HG03060 (cell line): Measurements from ENCODE around the gene LDB2.

Source experiments
- ATAC-seq: cut with Tn5 transposase; IDR thresholded peaks from one replicate; pipeline ENCODE4 v1.9.1; 2021; ENCODE audit warnings: low read depth, moderate number of reproducible peaks; ENCODE audit not compliant: unreplicated experiment

LDB2 gene

DNA sequence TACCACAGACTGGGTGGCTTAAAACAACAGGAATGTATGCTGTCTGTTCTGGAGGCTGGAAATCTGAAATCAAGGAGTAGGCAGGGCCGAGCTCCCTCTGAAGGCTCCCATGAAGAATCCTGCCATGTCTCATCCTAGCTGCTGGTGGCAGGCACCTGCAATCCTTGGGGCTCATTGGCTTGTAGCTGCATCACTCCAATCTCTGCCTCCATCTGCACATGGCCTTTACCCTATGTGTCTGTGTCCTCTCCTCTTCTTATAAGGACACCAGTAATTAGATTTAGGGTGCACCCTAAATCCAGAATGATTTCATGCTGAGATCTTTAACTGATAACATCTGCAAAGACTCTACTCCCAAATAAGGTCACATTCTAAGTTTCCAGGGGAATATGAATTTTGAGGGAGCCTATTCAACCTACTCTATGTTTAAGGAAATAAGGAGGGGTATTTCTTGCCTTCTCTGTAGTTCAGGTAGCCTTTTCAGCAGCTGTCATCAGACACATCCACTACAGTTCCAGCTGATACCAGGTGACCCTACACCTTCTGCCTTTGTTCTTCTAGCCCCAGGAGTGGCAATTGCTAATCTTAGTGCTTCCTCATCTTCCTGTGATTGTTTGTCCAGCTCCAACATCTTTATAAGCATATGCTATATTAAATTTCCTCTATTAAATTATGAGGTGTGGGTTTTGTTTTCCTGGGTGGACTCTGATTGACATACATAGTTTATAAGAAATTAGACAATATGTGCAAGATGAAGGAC is 377.1 kb downstream of the LDB2 start:
- no peak for ATAC-seq

DNA sequence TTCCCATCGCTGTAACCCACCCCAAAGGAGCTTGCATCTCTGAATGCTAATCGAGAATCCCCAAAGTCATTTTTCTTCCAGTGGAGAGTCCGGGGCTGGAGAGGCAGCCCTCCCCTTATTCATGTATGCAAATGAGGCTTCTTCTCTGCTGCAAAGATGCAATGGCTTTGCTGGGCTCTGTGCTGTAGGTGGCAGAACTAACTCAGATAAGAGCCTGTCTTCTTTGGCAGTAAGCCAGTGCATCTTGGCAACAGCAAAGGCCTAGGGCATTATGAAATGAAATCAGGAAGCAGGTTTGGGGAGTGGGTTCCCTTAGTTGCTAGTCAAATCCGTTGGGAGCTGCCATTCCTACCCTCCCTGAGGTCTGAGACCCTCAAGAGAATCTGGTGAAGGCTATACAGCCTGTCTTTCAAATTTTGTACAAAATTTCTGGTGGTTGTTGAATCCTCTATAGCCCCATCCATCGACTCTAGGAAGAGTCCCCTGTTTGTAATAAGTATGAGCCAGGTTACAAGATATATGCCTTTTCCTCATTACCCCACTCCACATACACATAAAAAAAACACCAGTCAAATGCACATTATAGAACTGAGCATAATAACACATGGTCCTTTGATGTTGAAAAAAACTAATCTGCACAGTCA is 381.5 kb downstream of the LDB2 start:
- no peak for ATAC-seq

DNA sequence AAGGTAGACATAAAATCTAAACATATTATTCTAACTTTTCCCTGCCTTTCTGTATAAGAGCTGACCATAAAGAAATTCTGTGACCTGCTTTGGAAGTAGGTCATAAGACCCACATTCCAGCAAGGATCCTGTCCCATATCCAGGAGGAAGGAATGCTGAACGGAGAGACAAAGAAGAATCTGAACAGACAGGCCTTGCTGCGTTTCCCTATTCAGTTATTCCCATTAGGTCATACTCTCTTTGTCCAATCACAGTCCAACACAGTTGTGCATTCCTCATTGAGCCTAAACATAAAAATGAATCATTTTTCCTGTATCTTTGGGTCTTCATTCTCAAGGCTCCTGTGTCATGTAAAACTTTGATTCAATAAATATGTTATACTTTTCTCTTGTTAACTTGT is 384.6 kb downstream of the LDB2 start:
- ATAC-seq = no peak

DNA sequence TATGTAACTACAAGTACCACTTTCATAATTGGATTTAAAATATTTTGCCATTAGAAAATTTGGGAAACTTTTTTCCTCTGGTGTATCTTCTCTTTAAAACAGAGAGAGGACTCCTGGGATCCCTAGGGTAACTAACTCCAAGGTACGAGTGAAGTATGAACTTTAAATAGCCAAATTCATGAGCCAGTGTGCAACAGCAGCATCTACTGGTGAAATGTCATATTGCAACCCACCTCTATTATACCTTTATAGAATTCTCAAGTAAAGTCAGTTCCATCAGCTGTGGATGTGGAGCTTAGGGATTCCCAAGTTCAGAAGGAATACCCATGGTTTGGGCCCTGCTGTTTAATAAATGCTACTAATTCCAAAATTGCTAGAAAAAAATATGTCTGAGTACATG is 389.5 kb downstream of the LDB2 start:
- no peak for ATAC-seq

DNA sequence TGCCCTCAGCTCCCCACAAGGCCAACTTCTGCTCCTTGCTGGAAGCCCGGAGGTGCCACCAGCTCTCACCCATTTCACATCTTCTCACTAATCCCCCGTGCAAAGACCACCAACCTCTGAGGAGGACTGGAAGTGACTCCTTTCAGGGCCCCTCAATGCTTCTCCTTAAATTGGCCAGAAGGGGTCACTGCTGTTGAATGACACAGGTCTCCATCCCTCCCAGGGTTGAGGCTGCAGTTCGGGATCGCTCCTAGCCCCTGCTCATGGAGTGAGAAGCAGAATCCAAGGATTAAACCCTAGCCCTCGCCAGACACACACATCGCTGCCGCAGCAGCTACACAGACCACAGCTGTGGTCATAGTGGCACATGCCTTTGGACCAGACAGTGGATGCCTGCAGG is 392.7 kb downstream of the LDB2 start:
- no peak for ATAC-seq

DNA sequence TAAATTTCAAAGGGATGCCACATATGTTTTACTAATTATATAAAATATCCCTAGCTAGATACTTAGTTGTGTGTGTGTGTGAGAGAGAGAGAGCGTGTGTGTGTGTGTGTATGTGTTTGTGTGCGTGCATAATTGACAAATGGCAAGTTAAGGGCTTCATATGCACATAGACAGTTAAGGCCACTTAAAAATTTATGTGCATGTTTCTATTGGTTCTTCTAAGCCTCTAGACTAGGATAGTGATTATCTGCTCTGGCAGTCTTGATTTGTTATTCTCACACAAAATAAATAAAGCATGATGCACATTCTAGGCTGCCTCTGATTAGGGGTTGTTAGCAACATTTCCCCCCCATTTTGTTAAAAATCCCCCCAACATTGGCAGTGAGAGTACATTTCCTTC is 393.2 kb downstream of the LDB2 start:
- ATAC-seq = no peak

DNA sequence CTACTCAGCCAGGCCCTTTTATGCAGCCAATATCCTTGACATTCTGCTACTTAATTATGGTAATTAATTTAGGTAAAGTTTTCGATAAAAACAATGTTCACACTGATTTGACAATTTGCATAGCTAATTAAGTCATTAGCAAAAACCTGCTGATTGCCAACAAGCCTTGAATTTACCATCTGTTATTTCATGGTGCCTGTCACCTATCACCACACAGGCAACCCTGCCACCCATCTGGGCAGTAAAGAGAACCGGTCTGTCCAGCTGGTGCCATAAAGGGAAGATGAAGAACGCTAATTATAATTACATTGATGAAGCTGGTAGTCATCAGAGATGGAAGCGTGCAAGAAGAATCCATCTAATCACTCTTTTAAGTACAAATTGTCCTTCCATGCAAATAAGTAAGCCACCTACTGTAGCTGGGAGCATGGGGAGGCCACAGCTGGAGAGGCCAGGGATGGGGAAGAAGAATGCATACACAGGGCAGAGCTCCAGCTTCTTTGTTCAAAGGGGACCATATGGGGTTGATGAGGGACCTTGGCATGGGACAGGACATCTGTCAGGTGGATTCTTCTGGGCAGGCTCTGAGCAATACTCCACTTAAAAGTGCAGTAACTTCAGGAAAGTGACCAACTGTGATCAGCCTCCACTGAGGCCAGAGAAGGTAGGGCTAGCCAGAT is 394.9 kb downstream of the LDB2 start:
- no peak for ATAC-seq

DNA sequence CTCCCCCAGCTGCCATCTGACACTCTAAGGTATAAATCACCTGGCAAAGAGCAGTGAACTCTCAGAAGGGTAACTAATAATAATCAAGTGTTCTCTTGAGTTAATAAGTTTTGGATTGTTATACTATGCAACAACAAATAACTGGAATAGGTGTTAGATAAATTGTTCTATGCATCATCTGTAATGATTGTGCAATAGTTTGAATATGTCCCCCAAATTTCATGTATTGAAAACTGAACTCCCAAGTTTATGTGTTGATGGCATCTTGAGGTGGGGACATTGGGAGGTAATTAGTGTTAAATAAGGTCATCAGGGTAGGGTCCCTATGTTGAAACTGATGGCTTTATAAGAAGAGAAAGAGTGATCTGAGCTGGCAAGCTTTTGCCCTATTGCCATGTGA is 399.5 kb downstream of the LDB2 start:
- ATAC-seq = no peak

DNA sequence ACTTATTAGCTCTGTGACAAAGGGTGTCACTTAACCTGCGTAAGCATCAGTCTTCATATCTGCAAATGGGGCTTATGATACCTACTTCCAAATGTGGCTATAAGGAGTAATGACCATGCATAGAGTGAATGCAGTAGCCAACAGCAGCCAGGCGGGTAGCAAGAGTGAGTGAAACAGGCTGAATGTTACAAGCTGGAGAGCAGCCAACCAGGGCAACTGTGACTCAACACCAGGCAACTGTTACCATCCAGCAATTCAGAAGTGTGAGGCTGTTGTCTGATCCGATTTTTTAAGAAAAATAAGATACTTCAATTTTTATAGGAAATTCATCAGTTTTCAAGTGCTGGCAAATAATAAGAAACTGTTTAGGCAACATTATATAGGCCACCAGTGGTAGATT is 401.9 kb downstream of the LDB2 start:
- no peak for ATAC-seq

DNA sequence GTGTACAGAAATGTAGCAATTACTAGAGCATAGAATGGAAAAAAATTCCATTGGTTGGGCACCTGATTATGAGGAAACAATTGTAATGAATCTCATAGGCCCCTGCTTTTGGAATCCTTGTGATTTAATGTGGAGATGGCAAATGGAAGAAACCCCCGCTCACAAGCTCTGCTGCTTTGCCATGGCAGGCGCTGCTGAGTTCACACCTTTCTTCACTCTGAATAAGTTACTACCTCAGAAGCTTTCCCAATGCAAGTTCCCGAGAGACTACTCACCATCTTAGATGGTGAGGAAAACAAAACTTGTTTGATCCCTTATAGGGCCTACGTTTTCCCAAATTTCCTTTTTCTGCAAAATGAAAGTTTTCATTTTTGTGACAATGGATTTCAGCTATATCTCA is 405.6 kb downstream of the LDB2 start:
- no peak for ATAC-seq

DNA sequence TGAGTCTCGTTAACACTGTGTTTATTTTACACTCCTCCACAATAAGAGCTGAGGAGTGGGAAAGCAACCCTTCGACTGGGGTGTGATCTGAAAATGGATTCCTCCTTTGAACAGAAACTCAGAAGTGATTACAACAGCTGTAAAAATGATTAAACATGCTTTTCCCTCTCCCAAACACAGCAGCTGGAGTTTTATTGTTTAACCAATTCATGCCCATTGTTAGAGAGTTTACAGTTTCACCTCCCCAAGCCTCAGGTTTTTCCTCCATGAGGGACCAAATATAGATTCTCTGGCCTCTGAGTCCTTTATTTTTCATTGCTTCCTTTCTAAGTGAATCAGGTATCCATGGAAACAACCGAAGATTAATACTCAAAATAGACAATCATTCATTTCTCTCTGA is 409.2 kb downstream of the LDB2 start:
- no peak for ATAC-seq

DNA sequence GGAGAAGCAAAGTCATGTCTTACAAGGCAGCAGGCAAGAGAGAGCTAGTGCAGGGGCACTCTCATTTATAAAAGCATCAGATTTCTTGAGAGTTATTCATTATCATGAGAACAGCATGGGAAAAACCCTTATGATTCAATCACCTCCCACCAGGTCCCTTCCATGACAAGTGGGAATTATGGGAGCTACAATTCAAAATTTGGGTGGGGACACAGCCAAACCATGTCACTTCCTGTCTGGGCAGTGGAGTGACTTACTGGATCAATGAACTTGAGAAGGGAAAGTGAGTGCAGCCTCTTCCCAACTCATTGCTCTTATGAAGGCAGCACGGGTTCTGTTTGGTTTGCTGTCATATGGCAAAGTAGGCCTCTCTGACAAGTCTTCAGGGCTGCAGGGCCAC is 410.4 kb downstream of the LDB2 start:
- ATAC-seq = no peak

DNA sequence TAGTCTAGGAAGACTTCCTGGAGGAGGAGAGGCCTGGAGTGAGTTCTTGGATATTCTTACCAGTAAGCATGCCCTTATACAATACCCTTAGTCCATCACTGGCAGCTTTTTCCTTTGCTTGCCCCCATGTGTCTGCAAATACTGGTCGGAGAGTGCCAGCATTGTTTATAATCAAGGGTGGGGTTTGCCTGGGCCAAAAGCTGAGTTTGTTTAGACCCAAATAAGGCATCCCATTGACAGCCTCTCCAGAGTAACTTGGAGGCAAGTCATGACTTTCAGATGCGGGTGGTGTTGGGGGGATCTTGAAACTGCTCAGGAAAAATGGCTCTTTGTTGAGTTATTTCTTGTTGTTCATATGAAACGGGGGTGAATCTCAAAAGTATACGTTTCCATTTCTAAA is 413.7 kb downstream of the LDB2 start:
- ATAC-seq = no peak

DNA sequence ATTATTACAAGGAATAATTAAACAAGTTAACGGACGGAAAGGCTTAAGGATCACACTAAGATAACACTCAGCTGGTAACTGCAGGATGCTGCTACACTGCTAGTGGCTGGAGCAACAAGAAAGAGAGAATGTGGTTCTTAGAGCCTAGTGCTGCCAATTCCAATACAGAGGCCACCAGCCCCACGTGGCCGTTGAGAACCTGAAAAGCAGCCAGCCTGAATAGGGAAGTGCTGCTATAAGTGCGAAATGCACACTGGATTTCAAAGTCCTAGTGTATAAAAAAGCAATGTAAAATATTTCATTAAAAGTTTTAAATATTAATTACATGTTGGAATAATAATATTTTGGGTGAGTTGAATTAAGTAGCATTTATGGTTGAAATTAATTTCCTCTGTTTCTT is 414.9 kb downstream of the LDB2 start:
- no peak for ATAC-seq

DNA sequence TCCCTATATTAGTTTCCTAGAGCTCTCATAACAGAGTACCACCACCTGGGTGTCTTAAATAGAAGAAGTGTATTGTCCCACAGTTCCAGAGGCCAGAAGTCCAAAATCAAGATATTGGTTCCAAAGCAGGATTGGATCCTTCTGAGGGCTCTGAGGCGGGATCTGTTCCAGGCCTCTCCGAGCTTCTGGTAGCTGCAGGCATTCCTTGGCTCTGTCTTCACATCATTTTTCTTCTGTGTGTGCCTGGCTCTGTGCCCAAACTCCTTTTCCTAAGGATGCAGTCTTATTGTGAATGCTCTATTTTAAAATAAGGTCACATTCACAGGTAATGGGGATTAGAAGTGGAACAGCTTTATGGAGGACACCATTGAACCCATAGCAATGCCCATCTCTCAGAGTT is 418.4 kb downstream of the LDB2 start:
- ATAC-seq = no peak

DNA sequence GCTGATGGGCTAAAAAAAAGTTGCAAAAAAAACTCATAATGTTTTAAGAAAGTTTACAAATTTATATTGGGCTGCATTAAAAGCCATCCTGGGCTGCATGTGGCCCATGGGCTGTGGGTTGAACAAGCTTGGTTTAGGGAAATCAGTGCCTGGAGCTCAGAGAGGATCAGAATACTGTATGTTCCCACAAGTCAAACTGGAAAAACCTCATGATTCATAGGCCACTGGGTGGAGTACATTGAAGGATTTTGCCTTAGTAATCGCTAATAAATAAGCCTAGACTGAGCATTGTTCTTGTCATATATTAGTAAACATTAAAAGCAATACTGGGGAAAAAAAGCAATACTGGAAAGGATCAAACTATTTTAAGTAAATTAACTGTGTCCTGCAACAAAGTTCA is 425.9 kb downstream of the LDB2 start:
- ATAC-seq = no peak

DNA sequence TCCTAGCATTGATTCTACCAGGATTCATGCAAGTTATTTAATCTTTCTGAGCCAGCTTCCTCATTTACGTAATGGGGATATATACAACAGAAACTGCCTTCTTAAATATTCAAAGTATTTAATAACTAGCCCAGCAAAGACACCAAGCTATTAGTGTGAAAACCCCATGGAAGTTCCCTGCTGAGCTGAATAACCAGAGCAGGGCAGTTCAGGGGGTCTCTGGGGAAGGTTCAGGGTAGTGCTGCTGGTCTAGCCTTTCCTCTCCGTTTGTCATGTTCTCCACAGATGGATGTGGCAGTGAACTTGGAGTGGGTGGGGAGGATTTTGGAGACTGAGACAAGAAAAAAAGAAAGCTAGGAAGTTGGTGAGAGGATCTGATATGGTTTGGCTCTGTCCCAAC is 431.4 kb downstream of the LDB2 start:
- ATAC-seq = no peak

DNA sequence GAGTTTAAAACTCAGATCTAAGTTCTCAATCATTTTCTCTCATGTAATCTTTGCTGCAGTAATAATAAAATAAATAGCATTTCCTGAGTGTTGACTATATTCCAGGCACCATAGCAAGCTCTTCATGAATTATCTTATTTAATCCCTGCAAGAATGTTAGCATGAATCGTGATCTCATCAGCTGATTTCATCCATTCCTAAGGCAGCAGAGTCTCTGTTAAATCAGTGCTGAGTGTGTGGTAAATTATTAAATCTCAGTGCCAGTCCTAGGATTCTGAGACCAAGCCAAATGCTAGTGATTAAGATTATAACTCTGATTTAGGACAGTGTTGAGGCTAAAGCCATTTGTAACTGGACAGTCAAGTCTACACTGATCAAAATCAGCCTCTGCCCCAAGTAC is 431.9 kb downstream of the LDB2 start:
- no peak for ATAC-seq

DNA sequence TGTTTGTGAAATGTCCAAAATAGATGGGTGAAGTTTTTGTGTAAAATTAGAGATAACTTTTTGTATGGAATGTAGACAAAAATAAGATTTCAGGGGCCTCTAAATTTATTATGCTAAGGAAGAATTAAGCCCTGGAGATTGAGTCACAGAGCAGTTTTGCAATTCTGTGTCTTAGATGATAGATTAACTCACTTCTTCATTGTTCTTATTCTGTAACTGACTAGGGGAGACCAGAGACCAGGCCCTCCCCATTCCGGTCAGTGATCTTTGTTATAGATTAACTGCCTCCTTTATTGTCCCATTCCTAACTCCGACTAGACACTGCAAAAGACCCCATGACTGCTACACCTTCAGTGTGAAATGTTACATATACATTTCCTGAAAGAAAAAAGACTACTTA is 433.8 kb downstream of the LDB2 start:
- no peak for ATAC-seq

DNA sequence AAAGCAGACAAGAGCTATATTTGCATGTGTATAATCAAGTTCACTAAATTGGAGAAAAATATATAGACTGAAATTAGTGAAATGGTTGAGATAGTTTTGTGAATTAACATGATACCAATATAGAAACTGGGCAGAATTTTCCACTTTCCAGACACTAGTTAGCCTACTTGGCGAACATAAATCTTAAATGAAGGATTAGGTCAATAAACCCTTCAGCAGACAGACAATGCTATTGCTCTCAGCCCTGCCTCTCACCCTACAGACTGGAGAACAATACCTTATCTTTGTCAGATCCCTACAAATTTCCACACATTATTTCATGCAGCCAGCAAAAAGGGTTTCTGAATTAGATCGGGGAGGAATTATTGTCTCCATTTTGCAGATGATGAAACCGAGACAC is 435.8 kb downstream of the LDB2 start:
- ATAC-seq = no peak

DNA sequence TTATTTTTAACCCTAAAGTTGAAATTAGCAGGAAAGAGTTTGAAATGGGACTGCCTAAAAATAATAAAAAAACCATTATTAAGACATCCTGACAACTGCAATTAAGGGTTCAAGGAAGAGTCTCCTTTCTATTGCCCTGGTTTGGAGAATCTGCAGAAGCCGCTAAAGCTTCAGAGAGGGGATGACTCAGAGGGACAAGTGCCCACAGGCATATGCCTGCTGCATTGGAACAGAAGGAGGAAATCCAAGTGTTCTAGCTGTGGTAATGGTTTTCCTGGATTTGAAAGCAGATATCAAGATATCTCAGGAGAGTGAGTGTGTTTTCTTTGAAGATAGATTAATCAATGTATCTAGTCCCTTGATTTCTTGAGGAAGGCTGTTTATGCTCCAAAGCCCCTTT is 437.1 kb downstream of the LDB2 start:
- ATAC-seq = no peak

DNA sequence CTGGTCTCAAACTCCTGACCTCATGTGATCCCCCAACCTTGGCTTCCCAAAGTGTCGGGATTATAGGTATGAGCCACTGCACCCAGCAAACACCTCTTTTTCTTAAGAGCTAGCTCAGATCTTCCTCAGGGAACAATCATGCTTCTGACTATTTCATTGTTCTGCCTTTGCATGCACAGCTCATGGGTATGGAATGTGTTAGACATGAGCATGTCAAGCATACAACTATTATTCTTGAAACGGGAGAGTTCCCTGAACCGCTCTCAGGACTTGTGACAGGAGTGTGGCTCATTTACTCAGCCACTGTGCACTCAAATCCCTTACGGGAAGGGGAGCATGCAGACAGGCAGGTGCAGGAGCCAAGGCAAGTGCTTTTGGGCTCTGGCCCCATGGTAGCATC is 440.5 kb downstream of the LDB2 start:
- ATAC-seq = no peak
